Stimulated activated CD8-positive, alpha-beta memory T cell treated with anti-CD3 and anti-CD28 coated beads, Interleukin-15, amount 100 ng/mL, for 48 hours (primary cell): ENCODE results near the gene SMIM7.
"Not testable (repeated sequence)": the region's sequence is repeated elsewhere in the genome, so short reads cannot be mapped to it uniquely, and the experiment has no call there.

ENCODE experiments used
- DNase-seq, 2 donors: peaks; one replicate each; pipeline ENCODE4 v3.0.0-alpha.2; 2020; ENCODE audit warnings: low read depth in 2 of 2

Gene SMIM7

DNA sequence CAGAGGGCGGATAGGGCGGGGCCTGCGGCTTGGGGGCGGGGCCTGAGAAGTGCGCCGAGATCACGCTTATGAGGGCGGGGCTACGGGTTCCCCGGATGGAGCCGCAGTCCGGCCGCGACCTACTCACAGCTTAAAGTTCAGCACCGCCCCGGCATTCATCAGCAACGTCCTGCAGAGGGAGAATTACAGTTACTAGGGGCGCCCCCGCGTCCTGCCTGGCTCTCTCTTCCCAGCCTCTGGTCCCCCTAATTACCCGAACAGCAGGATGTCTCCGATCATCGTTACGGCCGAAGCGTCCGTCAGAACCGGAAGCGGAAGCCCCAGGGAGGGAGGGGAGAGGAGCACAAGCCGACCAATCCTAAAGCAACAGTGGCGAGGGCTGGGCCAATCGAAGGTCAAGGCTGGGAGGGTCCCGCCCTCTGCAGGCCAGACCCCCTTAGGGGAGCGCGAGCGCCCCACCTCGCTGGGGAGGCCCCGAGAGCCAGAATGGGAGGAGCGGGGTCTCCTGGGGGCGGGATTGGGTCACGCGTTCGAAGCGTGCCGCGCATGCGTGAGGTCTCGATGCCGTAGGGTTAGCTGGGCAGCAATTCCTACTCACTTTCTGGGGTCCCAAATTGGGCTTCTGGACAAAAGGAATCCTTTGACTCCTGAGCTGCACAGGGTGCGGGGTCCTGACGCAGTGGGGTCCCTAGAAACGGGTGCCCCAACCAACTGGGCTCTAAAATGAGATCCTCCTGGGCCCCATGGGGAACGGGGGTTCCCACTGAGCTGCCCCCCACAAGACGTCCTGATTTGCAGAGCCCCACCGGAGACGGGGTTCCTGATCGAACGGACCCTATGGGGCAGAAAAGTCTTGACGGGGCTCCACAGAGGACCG, at the start of gene SMIM7:
SMIM7 (minus strand) TSS at position 313 of the 877 bp plus-strand sequence; CDS start at position 279, 34 bp downstream.
- DNase-seq, result peak; percentile 99

DNA sequence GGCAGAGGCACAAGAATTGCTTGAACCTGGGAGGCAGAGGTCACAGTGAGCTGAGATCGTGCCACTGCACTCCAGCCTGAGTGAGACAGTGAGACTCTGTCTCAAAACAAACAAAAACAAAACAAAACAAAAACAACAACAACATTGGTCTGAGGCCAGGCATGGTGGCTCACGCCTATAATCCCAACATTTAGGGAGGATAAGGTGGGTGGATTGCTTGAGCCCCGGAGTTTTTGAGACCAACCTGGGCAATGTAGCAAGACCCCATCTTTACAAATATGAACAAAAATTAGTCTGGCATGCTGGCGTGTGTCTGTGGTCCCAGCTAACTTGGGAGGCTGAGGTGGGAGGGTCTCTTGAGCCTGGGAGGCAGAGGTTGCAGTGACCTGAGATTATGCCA, 43.7 kb upstream of the SMIM7 start:
- no peak for DNase-seq

DNA sequence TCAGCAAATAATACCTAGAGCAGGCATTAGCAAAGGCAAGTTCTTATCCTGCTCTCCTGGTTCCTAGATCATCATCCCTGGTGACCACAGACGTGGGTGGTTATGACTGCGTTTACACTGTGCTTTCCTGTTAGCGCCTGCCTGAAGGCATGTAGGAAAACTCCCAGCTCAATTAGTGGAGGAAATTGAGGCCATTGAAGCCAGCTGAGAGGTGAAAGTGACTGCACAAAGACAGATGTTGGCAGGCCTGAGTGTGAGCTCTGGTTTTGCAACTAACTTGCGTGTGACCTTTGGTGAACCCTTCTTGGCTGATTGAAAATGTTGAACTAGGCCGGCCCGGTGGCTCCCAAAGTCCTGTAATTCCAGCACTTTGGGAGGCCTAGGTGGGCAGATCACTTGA, 42.2 kb upstream of the SMIM7 start:
- no peak for DNase-seq

DNA sequence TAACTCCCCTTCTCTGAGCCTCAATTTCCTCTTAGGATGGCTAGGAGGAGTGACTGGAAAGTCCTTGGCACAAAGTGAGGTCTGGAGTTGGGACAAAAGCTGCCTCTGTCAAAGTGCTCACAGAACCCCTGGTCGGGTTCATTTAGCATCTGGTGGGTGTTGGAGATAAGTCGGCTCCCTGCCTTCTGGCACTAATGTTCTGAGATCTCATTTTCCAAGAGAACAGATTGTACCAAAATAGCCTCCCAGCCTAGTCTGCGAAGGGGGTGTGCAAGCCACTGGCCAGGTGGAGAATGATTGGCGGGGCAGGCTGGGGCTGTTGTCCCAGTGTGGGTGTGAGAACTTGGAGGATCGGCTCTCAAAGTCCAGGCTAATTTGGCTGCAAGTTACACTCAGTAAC, 39.0 kb upstream of the SMIM7 start:
- no peak for DNase-seq

DNA sequence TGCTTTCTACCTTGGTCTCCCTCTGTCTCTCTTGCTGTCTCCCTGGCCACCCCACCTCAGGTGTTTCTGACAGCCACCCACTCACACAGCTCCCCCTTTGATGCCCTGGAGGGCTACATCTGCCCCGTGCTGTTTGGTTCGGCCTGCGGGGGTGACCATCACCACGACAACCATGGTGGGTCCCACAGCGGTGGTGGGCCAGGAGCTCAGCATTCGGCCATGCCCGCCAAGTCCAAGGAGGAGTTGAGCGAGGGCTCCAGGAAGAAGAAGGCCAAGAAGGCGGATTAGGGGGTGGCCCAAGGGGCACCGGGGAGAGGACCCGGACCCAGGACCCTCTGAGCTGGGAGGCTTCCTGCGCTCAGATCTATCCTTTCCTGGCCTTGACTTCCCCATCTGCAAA, 28.1 kb upstream of the SMIM7 start:
- no peak for DNase-seq

DNA sequence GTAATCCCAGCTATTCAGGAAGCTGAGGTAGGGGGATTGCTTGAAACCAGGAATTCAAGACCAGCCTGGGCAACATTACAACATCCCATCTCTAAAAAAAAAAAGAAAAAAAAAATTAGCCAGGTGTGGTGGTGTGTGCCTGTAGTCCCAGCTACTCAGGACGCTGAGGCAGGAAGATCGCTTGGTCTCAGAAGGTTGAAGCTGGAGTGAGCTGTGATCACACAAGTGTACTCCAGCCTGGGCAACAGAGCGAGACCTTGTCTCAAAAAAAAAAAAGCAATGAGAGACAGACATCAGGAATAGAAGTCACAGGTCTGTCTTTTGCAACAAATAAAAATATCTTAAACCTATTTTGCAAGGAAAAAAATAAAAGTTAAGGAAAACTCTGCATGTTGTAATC, 24.3 kb upstream of the SMIM7 start:
- no peak for DNase-seq

DNA sequence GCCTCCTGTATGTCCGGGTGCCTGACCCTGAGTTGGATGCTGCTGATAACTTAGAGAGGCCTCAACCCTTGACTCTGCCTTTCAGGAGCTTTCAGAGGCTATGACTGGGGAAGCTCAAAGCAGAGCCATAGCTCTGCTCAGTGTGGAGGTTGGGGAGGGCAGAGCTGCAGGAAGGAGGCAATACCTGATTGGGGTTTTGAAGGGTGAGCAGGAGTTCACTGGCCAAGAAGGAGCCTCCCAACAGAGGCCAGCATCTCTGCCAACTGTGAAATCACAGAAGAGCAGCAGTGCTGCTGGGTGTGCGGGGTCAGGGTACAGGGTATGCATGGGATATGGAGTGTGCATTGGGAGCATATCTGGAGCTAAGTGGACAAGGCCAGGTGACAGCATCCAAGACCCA, 22.6 kb upstream of the SMIM7 start:
- DNase-seq, result no peak

DNA sequence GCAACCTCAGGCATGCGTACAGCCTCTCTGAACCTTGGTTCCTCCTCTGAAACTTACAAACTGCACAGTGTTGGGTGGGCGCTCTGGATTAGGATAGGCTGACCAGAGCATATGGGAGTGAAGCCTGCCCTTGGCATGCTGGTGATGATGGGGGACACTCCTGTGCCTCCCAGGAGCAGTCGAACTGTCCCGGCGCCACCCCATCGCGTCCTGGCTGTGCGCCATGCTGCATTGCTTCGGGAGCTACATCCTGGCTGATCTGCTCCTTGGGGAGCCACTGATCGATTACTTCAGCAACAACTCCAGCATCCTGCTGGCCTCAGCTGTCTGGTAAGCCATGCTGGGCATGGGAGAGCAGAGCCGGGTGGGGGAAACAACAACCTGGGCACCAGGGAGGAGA, 19.9 kb upstream of the SMIM7 start:
- no peak for DNase-seq

DNA sequence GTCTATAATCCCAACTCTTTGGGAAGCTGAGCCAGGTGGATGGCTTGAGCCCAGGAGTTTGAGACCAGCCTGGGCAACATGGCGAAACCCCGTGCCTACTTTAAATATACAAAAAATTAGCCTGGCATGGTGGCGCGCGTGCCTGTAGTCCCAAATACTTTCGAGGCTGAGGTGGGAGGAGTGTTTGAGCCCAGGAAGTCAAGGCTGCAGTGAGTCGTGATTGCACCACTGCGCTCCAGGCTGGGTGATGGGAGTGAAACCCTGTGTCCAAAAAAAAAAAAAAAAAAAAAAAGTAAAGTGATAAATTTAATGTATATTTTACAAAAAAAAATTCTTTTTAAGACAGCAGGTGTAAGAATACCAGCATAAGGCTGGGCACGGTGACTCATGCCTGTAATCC, 18.6 kb upstream of the SMIM7 start:
- no peak for DNase-seq

DNA sequence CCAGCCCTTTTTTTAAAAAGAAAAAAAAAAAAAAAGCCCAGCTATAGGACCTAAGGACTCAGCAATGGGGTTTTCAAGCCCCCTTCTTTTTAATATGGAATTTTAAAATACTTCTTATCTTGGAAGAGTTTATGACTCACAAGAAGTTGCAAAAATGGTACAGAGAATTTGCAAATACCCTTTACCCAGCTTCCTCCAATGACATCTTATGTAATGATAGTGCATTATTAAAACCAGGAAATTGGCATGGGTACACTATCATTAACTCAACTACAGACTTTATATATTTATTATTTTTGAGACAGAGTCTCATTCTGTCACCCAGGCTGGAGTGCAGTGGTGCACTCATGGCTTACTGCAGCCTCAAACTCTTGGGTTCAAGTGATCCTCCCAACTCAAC, 17.1 kb upstream of the SMIM7 start:
- DNase-seq, result no peak

DNA sequence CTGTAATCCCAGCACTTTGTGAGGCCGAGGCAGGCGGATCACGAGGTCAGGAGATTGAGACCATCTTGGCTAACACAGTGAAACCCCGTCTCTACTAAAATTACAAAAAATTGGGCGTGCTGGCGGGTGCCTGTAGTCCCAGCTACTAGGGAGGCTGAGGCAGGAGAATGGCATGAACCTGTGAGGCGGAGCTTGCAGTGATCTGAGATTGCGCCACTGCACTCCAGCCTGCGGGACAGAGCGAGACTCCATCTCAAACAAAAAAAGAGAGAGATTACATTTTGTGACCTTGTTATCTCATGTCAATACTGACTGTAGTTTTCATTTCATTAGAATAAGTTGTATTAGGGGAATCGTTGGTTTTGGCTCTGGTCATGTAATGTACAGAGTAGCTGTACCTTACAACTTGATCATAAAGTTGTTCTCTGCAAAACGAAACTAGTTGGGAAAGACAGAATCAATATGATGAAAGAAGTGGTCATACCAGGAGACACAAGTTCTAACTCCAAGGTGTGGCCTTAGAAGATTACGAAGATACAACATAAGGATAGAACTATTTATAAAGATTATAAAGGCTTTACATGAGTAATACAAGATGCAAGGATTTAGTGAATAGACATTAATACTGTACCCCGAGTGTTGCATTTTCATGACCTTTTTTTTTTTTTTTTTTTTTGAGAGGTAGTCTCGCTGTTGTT, 16.3 kb upstream of the SMIM7 start:
- no peak for DNase-seq

DNA sequence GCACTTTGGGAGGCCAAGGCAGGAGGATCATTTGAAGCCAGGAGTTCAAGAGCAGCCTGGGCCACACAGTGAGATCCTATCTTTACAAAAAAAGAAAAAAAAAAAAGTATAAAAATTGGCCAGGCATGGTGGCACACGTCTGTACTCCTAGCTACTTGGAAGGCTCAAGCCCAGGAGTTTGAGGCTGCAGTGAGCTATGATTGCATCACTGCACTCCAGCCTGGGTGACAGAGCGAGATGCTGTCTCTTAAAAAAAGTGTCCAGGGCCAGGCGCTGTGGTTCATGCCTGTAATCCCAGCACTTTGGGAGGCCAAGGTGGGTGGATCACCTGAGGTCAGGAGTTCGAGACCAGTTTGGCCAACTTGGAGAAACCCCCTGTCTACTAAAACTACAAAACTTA, 13.9 kb upstream of the SMIM7 start:
- DNase-seq, result not testable (repeated sequence)

DNA sequence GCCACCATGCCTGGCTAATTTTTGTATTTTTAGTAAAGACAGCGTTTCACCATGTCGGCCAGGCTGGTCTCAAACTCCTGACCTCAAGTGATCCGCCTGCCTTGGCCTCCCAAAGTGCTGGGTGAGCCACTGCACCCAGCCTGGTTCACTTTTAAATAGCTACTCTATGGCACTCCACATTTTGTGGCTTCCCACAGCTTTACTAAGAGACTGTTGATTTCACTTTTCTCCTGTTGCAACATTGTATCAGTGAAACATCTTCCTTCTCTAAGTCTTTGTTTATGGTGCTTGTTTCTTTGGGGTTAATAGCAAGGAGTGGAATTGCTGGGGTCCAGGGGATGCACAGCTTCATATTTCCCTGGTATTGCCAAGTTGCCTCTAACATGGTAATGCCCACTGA, 13.3 kb upstream of the SMIM7 start:
- DNase-seq, result no peak

DNA sequence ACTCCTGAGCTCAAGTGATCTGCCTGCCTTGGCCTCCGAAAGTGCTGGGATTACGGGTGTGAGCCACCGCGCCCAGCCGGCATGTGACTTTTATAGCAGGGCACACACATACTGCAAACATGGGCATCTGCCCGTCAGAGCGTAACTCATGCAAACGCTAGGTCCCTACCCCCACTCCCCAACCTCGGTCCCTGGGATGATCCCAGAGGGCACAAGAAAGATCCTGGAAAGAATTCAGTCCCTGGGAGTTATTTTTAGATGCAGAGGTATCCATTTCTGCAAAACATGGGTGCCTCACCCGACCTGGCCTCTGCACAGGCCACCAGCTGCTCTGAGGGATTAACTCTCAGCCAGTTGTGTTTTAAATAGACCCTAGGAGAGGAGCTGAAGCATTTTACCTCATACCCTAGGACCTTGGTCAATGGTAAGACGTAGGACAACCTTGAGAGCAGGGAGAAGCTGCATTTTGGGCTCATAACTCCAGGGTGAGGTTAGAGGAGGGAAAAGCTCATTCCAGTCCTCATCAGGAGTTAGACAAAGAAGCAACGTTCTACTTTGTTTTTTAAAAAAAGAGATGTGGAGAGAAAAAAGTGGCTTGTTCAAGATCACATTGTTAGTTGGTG, 11.8 kb upstream of the SMIM7 start:
- DNase-seq, result no peak

DNA sequence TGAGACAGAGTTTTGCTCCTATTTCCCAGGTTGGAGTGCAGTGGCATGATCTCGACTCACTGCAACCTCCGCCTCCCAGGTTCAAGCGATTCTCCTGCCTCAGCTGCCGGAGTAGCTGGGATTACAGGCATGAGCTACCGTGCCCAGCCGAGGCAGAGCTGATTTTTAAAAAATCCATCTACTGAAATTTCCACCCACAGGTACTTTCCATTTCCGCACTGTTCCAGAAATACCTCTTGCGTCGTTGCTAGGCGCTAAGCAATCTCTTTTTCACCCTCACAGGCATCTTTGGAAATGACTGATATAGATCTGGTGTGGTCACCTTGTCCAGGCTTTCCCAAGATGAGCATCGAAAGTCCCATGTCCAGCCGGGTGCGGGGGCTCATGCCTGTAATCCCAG, 10.3 kb upstream of the SMIM7 start:
- DNase-seq, result no peak

DNA sequence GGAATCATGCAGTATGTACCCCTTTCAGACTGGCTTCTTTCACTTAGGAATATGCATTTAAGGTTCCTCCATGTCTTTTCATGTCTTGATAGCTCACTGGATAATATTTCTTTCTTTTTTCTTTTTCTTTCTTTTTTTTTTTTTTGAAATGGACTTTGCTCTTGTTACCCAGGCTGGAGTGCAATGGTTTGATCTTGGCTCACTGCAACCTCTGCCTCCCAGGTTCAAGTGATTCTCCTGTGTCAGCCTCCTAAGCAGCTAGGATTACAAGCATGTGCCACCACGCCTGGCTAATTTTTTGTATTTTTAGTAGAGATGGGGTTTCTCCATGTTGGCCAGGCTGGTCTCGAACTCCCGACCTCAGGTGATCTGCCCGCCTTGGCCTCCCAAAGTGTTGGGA, 8.8 kb upstream of the SMIM7 start:
- not testable (repeated sequence) for DNase-seq

DNA sequence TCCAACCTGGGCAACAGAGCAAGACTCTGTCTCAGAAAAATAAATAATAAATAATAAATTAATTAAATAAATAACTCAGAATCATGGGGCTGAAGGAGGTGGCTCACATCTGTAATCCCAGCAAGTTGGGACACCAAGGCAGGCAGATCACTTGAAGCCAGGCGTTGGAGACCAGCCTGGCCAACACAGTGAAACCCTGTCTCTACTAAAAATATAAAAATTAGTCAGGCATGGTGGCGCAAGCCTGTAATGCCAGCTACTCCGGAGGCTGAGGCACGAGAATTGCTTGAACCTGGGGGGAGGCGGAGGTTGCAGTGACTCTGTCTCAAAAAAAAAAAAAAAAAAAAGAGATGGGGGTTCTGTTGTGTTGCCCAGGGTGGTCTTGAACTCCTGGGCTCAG, 8.2 kb upstream of the SMIM7 start:
- DNase-seq, result no peak

DNA sequence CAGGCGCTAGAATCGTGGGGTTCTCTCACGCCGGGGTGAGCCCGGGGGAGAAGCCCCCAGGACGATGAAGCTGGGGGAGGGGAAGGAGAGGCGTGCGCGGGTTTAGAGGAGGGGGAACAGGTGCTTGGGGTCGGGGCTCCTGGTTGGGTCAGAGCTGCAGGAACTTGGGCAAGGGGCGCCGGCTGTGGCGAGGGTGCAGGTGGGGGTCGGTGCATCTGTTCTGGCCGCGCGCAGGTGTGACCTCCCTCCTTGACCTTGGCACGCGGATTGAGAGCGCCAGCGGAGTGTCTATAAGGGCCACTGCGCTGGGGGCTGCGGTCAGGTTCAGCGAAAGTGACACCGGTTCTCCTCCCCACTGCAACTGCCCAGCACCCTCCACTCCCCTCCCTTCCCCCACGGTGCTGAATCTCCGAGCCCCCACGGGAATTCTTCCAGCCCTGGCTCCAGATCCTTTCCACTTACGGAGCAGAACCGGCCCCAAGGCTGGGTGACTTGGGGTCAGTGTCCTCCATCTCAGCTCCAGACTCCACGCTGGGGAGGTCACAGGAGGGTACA, 1.6 kb upstream of the SMIM7 start:
- DNase-seq, result no peak

DNA sequence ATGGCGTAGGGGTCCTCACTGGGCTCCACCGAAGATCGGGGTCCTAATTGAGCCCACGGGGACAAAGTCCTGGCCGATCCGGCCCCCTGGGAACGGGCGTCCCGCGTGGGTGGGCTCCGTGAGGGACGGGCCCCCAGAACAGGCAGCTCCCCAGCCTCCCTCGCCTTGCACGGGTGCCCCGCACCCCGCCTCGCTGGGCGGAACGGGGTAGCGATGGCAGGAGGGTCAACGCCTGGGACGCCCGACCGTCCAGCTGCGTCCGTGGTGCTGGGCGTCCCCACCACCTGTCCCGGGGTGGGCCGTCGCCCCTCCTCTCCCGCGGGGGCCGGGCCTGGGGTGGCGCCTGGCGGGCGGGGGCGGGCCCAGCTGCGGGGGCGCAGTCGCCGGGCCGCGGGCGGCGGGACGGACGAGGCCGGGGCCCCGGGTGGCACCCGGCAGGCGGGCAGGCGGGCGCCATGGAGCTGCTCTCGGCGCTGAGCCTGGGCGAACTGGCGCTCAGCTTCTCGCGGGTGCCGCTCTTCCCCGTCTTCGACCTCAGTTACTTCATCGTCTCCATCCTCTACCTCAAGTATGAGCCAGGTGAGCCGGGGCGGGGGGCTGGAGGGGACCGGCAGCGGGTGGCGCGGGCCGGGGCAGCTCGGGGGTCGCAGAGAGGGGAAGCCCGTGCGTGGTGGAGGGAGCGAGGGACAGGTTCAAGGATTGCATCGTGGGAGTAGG, 977 bp upstream of the SMIM7 start, which contains the start of gene TMEM38A:
TMEM38A (plus strand) TSS at position 377 of the 717 bp plus-strand sequence; CDS start at position 456, 79 bp downstream.
- peak; percentile 8 to 25 for DNase-seq

DNA sequence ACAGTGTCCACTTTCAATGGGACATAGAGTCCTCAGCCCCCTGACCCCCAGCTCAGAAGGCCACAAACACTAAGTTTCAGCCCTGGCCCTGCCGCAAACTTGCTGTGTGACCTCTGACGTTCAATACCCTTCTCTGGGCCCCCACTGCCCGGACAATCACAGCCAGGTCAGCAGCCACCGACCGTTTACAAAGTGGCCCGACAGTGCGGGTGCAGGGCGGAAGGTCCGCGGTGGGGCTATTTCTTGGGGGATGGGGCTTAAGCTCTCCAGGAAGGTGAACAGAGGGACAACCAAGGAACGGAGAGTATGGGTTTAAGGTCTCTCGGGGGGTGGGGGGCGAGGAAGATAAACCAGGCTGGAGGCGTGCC, 496 bp downstream of the SMIM7 start:
- no peak for DNase-seq

DNA sequence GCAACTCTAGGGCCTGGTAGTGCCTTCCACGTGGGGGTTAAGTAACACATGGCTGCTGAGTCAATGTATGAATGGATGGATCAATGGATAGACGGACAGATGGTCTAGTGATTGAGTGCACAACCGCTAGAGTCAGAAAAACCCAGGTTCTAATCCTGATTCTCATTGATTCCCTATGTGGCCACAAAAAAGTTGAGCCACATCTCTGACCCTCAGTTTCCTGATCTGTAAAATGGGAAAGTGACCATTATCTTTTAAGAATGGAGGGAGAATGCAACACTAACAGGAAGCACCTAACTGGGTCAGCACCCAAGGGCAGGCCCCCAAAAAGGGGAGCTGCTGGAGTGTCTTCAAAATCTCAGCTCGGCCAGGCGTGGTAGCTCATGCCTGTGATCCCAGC, 2.6 kb downstream of the SMIM7 start:
- no peak for DNase-seq

DNA sequence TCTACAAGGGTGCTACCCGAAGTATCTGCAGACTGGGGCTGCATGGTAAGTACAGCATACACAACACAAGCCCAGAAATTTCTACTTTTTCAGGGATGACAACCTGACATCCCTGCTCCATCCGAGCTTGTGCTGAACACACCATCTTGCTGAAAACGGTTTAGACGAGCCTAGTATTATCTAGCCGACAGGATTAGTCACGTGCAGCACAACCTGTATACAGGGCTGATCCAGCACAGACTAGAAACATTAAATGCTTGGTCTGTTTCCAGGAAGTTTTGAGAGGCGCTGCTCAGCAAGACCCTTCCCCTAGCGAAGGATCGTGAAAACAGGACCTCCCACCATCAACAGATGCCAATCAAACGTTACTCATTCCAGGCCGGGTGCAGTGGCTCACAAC, 4.2 kb downstream of the SMIM7 start:
- DNase-seq, result no peak
